ENCODE measurements around the gene TENM4. TPM values are rescaled to one million over a fixed set of nuclear protein-coding genes. Genes with fewer than 3 reads are reported as not detected.

The TENM4 gene
- polyA plus RNA-seq, 1 donor from 2014 or later: 16.8 TPM

- Histone ChIP-seq H3K9ac (ENCODE audit: low read length) (no peak overlapping the region), H3K4me3 (ENCODE audit: low read length) (no peak overlapping the region), H3K9me2 (ENCODE audit: insufficient read depth, low read length) (no peaks in the 10 kb centered on the region), H3K4me2 (ENCODE audit: low read length) (no peak overlapping the region), H4K20me1 (ENCODE audit: insufficient read depth) (no peaks in the 10 kb centered on the region), H3K36me3 (ENCODE audit: insufficient read depth, low read length) (peaks cover 8% of the 10 kb centered on the region), H3K79me2 (replicated peaks; ENCODE audit: insufficient read depth, low read length) (no peaks in the 10 kb centered on the region), H2AFZ (ENCODE audit: low read depth, low read length) (no peak overlapping the region), H3K27ac (ENCODE audit: low read length) (no peak overlapping the region), H3K27me3 (ENCODE audit: insufficient read depth, low read depth, low read length) (no peaks in the 10 kb centered on the region), H3F3A (ENCODE audit: insufficient read depth, low read length, poor library complexity, severe bottlenecking) (no peaks in the 10 kb centered on the region), H3K9me3 (ENCODE audit: low read length) (no peaks in the 10 kb centered on the region)
- no peak for TF ChIP-seq REST (IDR thresholded peaks at IDR 0.05; ENCODE audit: borderline replicate concordance)
- no peak for TF ChIP-seq RAD21 (conservative IDR thresholded peaks at IDR 0.05)
- TF ChIP-seq POLR2AphosphoS5 (IDR thresholded peaks at IDR 0.05): no peak
- no peak for TF ChIP-seq CTCF (IDR thresholded peaks at IDR 0.05; ENCODE audit: poor library complexity, severe bottlenecking)
- no peak for TF ChIP-seq MXI1 (conservative IDR thresholded peaks at IDR 0.05; ENCODE audit: poor library complexity, severe bottlenecking)
- no peak for TF ChIP-seq EP300 (conservative IDR thresholded peaks at IDR 0.05; ENCODE audit: poor library complexity, severe bottlenecking)
- TF ChIP-seq TAF1 (IDR thresholded peaks at IDR 0.05; ENCODE audit: low read depth): no peak
- TF ChIP-seq EZH2 (IDR thresholded peaks at IDR 0.05; ENCODE audit: borderline replicate concordance, insufficient read depth, low read length, poor library complexity, severe bottlenecking): no peak
- no peak for TF ChIP-seq SMC3 (conservative IDR thresholded peaks at IDR 0.05; ENCODE audit: poor library complexity)
Measured at GRCh38 chr11:78655561-78655960, 785.3 kb downstream of the TENM4 start.

- H2AFZ ChIP-seq (ENCODE audit: low read depth, low read length): no peak overlapping the region
- TF ChIP-seq EP300 (conservative IDR thresholded peaks at IDR 0.05; ENCODE audit: poor library complexity, severe bottlenecking): no peak
- H3K79me2 ChIP-seq (replicated peaks; ENCODE audit: insufficient read depth, low read length): no peaks in the 10 kb centered on the region
- H3K4me2 ChIP-seq (ENCODE audit: low read length): no peak overlapping the region
- no peak overlapping the region for H3K4me3 ChIP-seq (ENCODE audit: low read length)
- H3K27ac ChIP-seq (ENCODE audit: low read length): no peak overlapping the region
- H3F3A ChIP-seq (ENCODE audit: insufficient read depth, low read length, poor library complexity, severe bottlenecking): no peaks in the 10 kb centered on the region
- H4K20me1 ChIP-seq (ENCODE audit: insufficient read depth): no peaks in the 10 kb centered on the region
- H3K9me3 ChIP-seq (ENCODE audit: low read length): no peaks in the 10 kb centered on the region
- no peak overlapping the region for H3K9ac ChIP-seq (ENCODE audit: low read length)
- no peaks in the 10 kb centered on the region for H3K9me2 ChIP-seq (ENCODE audit: insufficient read depth, low read length)
- no peaks in the 10 kb centered on the region for H3K27me3 ChIP-seq (ENCODE audit: insufficient read depth, low read depth, low read length)
- peaks cover 8% of the 10 kb centered on the region for H3K36me3 ChIP-seq (ENCODE audit: insufficient read depth, low read length)
Measured at GRCh38 chr11:78654866-78655265, 786.0 kb downstream of the TENM4 start.

- H3F3A ChIP-seq (ENCODE audit: insufficient read depth, low read length, poor library complexity, severe bottlenecking): no peaks in the 10 kb centered on the region
- H4K20me1 ChIP-seq (ENCODE audit: insufficient read depth): no peaks in the 10 kb centered on the region
- H3K4me2 ChIP-seq (ENCODE audit: low read length): no peak overlapping the region
- H3K36me3 ChIP-seq (ENCODE audit: insufficient read depth, low read length): peaks cover 5% of the 10 kb centered on the region
- H3K9ac ChIP-seq (ENCODE audit: low read length): no peak overlapping the region
- TF ChIP-seq SMC3 (conservative IDR thresholded peaks at IDR 0.05; ENCODE audit: poor library complexity) (no peak), EZH2 (IDR thresholded peaks at IDR 0.05; ENCODE audit: borderline replicate concordance, insufficient read depth, low read length, poor library complexity, severe bottlenecking) (no peak), MXI1 (conservative IDR thresholded peaks at IDR 0.05; ENCODE audit: poor library complexity, severe bottlenecking) (no peak), EP300 (conservative IDR thresholded peaks at IDR 0.05; ENCODE audit: poor library complexity, severe bottlenecking) (no peak), CTCF (IDR thresholded peaks at IDR 0.05; ENCODE audit: poor library complexity, severe bottlenecking) (no peak), TAF1 (IDR thresholded peaks at IDR 0.05; ENCODE audit: low read depth) (no peak), REST (IDR thresholded peaks at IDR 0.05; ENCODE audit: borderline replicate concordance) (no peak), POLR2AphosphoS5 (IDR thresholded peaks at IDR 0.05) (no peak), RAD21 (conservative IDR thresholded peaks at IDR 0.05) (no peak)
- H2AFZ ChIP-seq (ENCODE audit: low read depth, low read length): no peak overlapping the region
- H3K4me3 ChIP-seq (ENCODE audit: low read length): no peak overlapping the region
- H3K27ac ChIP-seq (ENCODE audit: low read length): no peak overlapping the region
- H3K9me2 ChIP-seq (ENCODE audit: insufficient read depth, low read length): no peaks in the 10 kb centered on the region
- H3K9me3 ChIP-seq (ENCODE audit: low read length): no peaks in the 10 kb centered on the region
- no peaks in the 10 kb centered on the region for H3K79me2 ChIP-seq (replicated peaks; ENCODE audit: insufficient read depth, low read length)
- no peaks in the 10 kb centered on the region for H3K27me3 ChIP-seq (ENCODE audit: insufficient read depth, low read depth, low read length)
Measured at GRCh38 chr11:78654071-78654470, 786.8 kb downstream of the TENM4 start.
